Hepatocyte (in vitro differentiated cells): ENCODE measurements around the gene SLC12A5. TPM values are rescaled to one million over a fixed set of nuclear protein-coding genes. Genes with fewer than 3 reads are reported as not detected.

Experiments used
- DNase-seq: peaks from one replicate; pipeline ENCODE4 v3.0.0-alpha.2; 2016; ENCODE audit warnings: low spot score
- H2AFZ ChIP-seq: fragments of 200-600 bp; sonication (generic); 2 replicates; pipeline ENCODE4 v1.6.0; 2016; ENCODE audit warnings: antibody characterized with exemption, mild to moderate bottlenecking
- H3K27ac ChIP-seq: fragments of 200-600 bp; sonication (generic); 2 replicates; pipeline ENCODE4 v1.5.1; 2016; ENCODE audit warnings: mild to moderate bottlenecking
- H3K27me3 ChIP-seq: fragments of 200-600 bp; sonication (generic); 2 replicates; pipeline ENCODE4 v1.6.1; 2016
- H3K36me3 ChIP-seq: fragments of 200-600 bp; sonication (generic); replicated peaks from 2 replicates; pipeline ENCODE4 v1.5.1; 2016; ENCODE audit warnings: low read depth; ENCODE audit not compliant: insufficient read depth
- H3K4me1 ChIP-seq: fragments of 200-600 bp; sonication (generic); 2 replicates; pipeline ENCODE4 v1.5.1; 2016; ENCODE audit warnings: mild to moderate bottlenecking, moderate library complexity; ENCODE audit not compliant: insufficient read depth
- H3K4me2 ChIP-seq: fragments of 200-600 bp; sonication (generic); 2 replicates; pipeline ENCODE4 v1.6.0; 2016
- H3K4me3 ChIP-seq: fragments of 200-600 bp; sonication (generic); 2 replicates; pipeline ENCODE4 v1.5.1; 2016; ENCODE audit warnings: mild to moderate bottlenecking
- H3K79me2 ChIP-seq: fragments of 200-600 bp; sonication (generic); 2 replicates; pipeline ENCODE4 v1.6.0; 2017; ENCODE audit warnings: mild to moderate bottlenecking
- H3K9me2 ChIP-seq: fragments of 200-600 bp; sonication (generic); replicated peaks from 2 replicates; pipeline ENCODE4 v1.6.0; 2017; ENCODE audit warnings: mild to moderate bottlenecking; ENCODE audit not compliant: insufficient read depth
- H3K9me3 ChIP-seq: fragments of 200-600 bp; sonication (generic); 2 replicates; pipeline ENCODE4 v1.5.1; 2016; ENCODE audit warnings: low read depth, mild to moderate bottlenecking
- H4K20me1 ChIP-seq: fragments of 200-600 bp; sonication (generic); 2 replicates; pipeline ENCODE4 v1.6.0; 2016; ENCODE audit warnings: mild to moderate bottlenecking; ENCODE audit not compliant: insufficient read depth, poor library complexity, severe bottlenecking
- EZH2 ChIP-seq: fragments of 200-600 bp; sonication (generic); IDR thresholded peaks from 2 replicates; pipeline ENCODE4 v1.6.1; 2016; ENCODE audit warnings: antibody characterized with exemption, mild to moderate bottlenecking, borderline replicate concordance
- EZH2phosphoT487 ChIP-seq: fragments of 200-600 bp; sonication (generic); IDR thresholded peaks from one replicate; pipeline ENCODE4 v1.6.1; 2018; ENCODE audit warnings: antibody characterized with exemption, mild to moderate bottlenecking, low read depth, moderate library complexity; ENCODE audit not compliant: unreplicated experiment, severe bottlenecking
- WGBS: methylation state at CpG from one replicate; pipeline ENCODE4 v1.1.6; 2016; ENCODE audit warnings: low lambda C conversion rate; ENCODE audit errors: missing lambda C conversion rate; 5-methylcytosine and 5-hydroxymethylcytosine counted together
- polyA plus RNA-seq: library from polyadenylated mRNA; unstranded; fragments of >200 nt; fragmentation: Nextera tagmentation; extraction: Ambion mirVana; gene quantifications from 2 replicates; pipeline ENCODE4 v1.2.1, GENCODE V29; 2016
- total RNA-seq: library from RNA; depleted of rRNA; stranded (reverse); fragments of >200 nt; gene quantifications from 2 replicates; pipeline ENCODE4 v1.2.3, GENCODE V29; 2014
- TF ChIP-seq, protein P1 (sequence below): fragments of 200-600 bp; sonication (generic); IDR thresholded peaks from 2 replicates; pipeline ENCODE4 v1.5.1; 2016; ENCODE audit warnings: antibody characterized with exemption, mild to moderate bottlenecking; ENCODE audit not compliant: poor library complexity

SLC12A5 gene
- total and polyA plus RNA-seq, 2 experiments from 2014 or later, result 0.57 to 3.1 TPM

DNA sequence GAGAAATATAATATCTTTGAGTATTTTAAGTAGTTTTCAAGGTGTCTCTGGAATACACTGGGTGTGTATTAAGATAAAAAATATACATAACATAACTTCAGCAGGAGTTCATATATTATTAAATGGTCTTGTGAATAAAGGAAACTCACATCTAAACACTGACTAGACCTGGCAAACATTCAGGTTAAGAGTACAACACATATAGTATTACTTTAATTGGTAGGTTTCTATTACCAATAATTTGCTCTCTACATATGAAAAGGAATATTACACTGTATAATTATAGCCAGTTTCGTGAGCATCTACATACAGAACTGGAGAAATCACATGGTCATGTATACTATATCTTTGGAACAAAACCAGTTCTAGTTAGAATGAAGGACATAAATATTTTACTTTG lies 52.1 kb downstream of the SLC12A5 start:
- peaks cover 98% of the 10 kb centered on the region for H3K79me2 ChIP-seq
- H3K36me3 ChIP-seq, result no peaks in the 10 kb centered on the region
- peaks cover 97% of the 10 kb centered on the region for H4K20me1 ChIP-seq
- H3K27me3 ChIP-seq, result no peaks in the 10 kb centered on the region
- DNase-seq, result no peak
- no peak overlapping the region for H3K27ac ChIP-seq
- no peak overlapping the region for H2AFZ ChIP-seq
- H3K4me3 ChIP-seq, result no peak overlapping the region
- WGBS, result 90% methylated on average over 1 of the region's 1 CpG
- no peaks in the 10 kb centered on the region for H3K9me2 ChIP-seq
- H3K4me2 ChIP-seq, result no peak overlapping the region
- TF ChIP-seq EZH2, result no peak
- TF ChIP-seq, protein P1, sequence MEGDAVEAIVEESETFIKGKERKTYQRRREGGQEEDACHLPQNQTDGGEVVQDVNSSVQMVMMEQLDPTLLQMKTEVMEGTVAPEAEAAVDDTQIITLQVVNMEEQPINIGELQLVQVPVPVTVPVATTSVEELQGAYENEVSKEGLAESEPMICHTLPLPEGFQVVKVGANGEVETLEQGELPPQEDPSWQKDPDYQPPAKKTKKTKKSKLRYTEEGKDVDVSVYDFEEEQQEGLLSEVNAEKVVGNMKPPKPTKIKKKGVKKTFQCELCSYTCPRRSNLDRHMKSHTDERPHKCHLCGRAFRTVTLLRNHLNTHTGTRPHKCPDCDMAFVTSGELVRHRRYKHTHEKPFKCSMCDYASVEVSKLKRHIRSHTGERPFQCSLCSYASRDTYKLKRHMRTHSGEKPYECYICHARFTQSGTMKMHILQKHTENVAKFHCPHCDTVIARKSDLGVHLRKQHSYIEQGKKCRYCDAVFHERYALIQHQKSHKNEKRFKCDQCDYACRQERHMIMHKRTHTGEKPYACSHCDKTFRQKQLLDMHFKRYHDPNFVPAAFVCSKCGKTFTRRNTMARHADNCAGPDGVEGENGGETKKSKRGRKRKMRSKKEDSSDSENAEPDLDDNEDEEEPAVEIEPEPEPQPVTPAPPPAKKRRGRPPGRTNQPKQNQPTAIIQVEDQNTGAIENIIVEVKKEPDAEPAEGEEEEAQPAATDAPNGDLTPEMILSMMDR, result no peak
- TF ChIP-seq EZH2phosphoT487, result no peak
- no peaks in the 10 kb centered on the region for H3K9me3 ChIP-seq
- peaks cover 20% of the 10 kb centered on the region for H3K4me1 ChIP-seq

DNA sequence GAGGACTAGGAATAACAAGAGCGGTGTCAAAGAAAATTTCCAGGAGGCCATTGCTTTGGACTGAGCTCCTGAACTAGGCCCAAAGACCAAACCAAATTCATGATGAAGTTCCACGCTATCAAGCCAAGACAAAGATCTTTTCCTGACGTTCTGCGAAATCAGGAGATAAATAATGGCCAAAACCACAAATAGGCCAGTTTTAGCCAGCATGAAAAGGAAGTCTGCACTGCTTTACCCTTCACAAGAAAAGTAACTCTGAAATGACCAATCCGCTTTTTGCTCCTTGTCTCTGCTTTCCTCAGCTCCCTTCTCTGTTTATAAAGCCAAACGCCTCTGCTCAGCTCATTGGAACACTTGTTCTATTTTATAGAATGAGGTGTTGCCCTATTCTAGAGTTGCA lies 54.1 kb downstream of the SLC12A5 start:
- Histone ChIP-seq H3K79me2 (peaks cover 100% of the 10 kb centered on the region), H3K27me3 (no peaks in the 10 kb centered on the region), H3K4me3 (no peak overlapping the region), H2AFZ (no peak overlapping the region), H4K20me1 (peaks cover 100% of the 10 kb centered on the region), H3K9me3 (no peaks in the 10 kb centered on the region), H3K4me2 (peak overlapping the region; percentile 5), H3K36me3 (no peaks in the 10 kb centered on the region), H3K27ac (no peak overlapping the region), H3K4me1 (peaks cover 40% of the 10 kb centered on the region), H3K9me2 (no peaks in the 10 kb centered on the region)
- WGBS, result 83% methylated on average over 6 of the region's 6 CpGs
- TF ChIP-seq, protein P1, result no peak
- TF ChIP-seq EZH2, result no peak
- TF ChIP-seq EZH2phosphoT487, result no peak
- no peak for DNase-seq

DNA sequence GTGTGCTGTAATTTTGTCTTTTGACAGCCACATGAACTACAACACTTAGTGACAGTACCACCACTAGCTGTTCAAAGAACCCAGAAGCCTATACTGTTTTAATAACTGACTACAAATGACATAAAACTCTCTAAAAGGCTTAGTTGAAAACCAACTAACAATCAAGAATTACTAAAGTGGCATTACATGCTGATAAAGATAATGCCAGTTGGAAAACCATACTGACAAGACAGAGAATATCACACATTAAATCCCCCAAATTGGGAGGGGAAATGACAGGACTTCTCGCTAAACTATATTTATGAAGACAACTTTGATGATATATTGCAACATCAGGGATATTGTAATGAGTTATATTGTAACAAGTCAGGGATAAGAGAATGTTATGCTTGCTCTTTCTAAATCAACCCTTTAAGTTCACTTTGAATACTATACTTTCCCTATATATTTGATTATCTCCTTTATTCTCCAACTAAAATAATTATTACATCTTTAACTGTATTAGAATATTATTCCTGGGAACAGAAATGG lies 54.6 kb downstream of the SLC12A5 start:
- WGBS, result 92% methylated on average over 1 of the region's 1 CpG
- no peaks in the 10 kb centered on the region for H3K27me3 ChIP-seq
- no peak overlapping the region for H3K27ac ChIP-seq
- H4K20me1 ChIP-seq, result peaks cover 100% of the 10 kb centered on the region
- H2AFZ ChIP-seq, result no peak overlapping the region
- DNase-seq, result no peak
- H3K4me2 ChIP-seq, result peak overlapping the region; percentile 5
- H3K36me3 ChIP-seq, result no peaks in the 10 kb centered on the region
- no peaks in the 10 kb centered on the region for H3K9me3 ChIP-seq
- peaks cover 43% of the 10 kb centered on the region for H3K4me1 ChIP-seq
- H3K9me2 ChIP-seq, result no peaks in the 10 kb centered on the region
- peaks cover 100% of the 10 kb centered on the region for H3K79me2 ChIP-seq
- no peak for TF ChIP-seq EZH2phosphoT487
- no peak for TF ChIP-seq EZH2
- TF ChIP-seq, protein P1, result no peak
- no peak overlapping the region for H3K4me3 ChIP-seq
